DOHH2 (cell line): ENCODE measurements around the gene PML.

ENCODE experiments used
- EZH2phosphoT487 ChIP-seq: fragments of 200-600 bp; sonication (generic); IDR thresholded peaks from 2 replicates; pipeline ENCODE4 v1.6.1; 2017; ENCODE audit warnings: borderline replicate concordance, mild to moderate bottlenecking, antibody characterized with exemption, low read length, moderate library complexity, mixed read lengths
- TF ChIP-seq, protein P1 (sequence below): fragments of 200-600 bp; sonication (generic); IDR thresholded peaks from one replicate; pipeline ENCODE4 v1.5.1; 2014; ENCODE audit warnings: antibody characterized with exemption, mild to moderate bottlenecking, low read depth, low read length; ENCODE audit not compliant: poor library complexity, severe bottlenecking

DNA sequence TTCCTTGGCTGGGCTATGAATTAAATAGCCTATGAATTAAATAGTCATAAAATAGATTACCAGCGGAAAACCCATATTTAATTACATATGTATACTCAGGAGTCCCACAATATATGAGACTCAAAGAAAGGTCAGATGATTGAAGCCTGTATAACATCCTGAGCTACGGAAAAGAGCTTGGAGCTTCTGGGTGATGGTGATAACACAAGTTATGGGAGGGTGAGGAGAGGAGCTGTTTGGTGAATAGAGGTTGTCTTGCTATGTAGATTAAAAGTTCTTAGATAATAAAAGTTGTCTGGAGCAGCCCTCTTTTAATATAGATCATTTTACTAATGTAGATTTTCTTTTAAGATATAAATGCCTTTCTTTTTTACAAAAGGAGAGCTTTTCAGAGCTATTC lies 1.8 kb downstream of the PML start:
- TF ChIP-seq, protein P1, sequence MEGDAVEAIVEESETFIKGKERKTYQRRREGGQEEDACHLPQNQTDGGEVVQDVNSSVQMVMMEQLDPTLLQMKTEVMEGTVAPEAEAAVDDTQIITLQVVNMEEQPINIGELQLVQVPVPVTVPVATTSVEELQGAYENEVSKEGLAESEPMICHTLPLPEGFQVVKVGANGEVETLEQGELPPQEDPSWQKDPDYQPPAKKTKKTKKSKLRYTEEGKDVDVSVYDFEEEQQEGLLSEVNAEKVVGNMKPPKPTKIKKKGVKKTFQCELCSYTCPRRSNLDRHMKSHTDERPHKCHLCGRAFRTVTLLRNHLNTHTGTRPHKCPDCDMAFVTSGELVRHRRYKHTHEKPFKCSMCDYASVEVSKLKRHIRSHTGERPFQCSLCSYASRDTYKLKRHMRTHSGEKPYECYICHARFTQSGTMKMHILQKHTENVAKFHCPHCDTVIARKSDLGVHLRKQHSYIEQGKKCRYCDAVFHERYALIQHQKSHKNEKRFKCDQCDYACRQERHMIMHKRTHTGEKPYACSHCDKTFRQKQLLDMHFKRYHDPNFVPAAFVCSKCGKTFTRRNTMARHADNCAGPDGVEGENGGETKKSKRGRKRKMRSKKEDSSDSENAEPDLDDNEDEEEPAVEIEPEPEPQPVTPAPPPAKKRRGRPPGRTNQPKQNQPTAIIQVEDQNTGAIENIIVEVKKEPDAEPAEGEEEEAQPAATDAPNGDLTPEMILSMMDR: no peak
- no peak for TF ChIP-seq EZH2phosphoT487
